CD4-positive, alpha-beta T cell treated with Interleukin-12 subunit alpha and Interleukin-12 subunit beta, for 1 hour (primary cell): ENCODE measurements around the gene ASB10.

Experiments
- DNase-seq: peaks from one replicate; pipeline ENCODE4 v3.0.0-alpha.2; 2020

Gene ASB10

DNA sequence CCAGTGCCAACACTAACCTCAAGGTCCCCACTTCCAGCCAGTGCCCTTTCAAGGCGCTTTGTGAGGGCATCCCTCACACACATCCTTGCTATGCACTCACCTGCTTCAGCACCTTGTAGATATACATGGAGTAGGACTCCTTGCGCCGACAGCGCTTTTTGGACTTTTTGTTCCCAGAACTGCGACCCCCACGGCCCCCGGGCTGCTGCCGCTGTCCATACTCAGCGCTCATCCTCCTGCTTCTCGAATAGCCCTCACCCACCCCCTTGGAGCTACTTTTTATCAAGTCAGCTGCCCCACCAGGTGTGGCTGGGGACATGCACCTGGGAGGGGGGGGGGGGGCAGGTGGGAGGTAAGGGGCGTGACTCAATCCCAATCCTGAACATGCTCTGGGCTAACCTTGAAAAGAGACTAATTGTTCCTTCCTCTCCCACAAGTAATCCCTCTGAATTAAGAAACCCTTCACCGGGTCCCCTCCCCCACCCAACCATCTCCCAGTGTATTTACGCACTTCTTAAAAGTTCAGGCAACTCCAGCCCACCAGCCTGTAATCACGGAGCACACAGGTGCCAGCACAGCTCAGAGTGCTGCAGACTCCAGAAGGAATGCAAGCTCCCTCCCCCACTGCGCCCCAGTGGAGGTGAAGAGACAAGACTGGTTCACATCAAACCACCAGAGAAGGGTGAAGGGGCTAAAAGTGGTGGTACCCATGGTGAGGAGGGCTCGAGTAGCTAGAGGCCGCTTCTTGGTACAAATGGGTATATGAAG lies 23.2 kb upstream of the ASB10 start, which contains the start of gene H2BK1:
Gene H2BK1, minus strand, starts transcription at position 402 of the 768 bp plus-strand sequence. Its CDS starts 170 bp downstream, at position 232.
- no peak for DNase-seq

GRCh38 chr7:151209588-151209987 lies 22.5 kb upstream of the ASB10 start:
- DNase-seq: no peak

- DNase-seq: no peak
These were observed 21.3 kb upstream of the ASB10 start for GRCh38 chr7:151208253-151208862.

DNA sequence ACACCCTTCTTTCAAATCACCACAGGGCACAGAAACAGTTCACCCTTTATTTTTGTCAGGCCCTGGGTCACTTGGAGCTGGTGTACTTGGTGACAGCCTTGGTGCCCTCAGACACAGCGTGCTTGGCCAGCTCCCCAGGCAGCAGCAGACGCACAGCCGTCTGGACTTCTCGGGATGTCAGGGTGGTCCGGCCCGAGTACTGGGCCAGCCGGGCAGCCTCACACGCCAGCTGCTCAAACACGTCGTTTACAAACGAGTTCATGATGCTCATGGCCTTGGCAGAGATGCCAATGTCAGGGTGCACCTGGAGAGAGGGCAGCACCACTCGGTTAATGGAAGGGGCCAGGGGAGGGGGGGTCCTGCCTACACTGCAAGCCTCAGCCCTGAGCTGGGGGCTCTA lies 20.8 kb upstream of the ASB10 start:
- no peak for DNase-seq

GRCh38 chr7:151207315-151207714 lies 20.3 kb upstream of the ASB10 start:
- DNase-seq: no peak

DNA sequence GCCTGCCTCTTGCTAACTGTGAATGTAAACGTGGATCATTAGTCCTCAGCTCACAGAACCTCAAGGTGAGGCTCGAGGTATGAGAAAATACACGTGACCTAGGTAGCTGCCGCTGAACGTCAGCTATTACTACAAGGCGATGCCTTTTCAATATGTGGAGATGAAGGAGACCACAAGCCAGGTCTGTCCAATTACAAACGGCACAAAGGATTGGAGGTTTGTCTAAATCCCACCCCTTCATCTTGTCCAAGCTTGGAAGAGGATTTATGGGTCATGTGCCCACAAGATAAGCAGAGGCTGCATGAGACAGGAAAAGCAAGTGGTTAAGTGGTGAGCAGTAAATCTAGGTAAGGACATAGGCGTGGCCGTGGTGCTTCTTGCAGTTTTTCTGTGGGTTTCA lies 19.9 kb upstream of the ASB10 start:
- DNase-seq: peak; percentile 68

- DNase-seq: no peak
These were observed 18.7 kb upstream of the ASB10 start for GRCh38 chr7:151205730-151206129.

DNA sequence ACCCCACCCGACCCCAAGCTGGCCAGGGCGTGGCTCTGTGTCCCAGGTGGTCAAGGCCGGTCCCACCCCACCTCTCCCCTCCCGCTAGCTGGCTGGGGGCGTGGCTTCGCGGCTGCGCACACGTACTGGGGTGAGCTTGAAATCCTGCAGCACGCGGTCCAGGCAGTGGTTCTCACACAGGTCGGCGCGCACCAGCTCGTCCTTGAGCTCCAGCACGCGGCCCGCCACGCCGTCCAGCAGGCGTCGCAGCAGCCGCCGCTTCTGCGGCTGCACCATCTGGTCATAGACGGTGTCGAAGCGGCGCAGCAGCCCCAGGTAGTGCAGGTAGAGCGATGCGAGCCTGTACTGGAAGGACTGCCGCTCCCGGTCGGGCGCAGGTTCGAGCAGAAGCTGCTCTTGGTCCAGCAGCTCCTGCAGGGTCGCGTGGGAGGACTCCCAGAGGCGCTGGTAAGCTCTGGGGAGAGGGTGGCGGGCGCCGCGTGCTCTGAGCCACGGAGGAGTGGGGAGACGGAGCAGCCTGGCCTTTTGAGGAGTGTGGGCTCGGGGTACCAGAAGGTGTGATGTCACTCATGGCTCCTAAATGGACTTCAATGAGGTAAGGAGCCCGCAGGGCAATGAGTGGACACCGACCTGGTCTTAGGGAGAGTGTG lies 17.5 kb upstream of the ASB10 start:
- DNase-seq: peak; percentile 9

GRCh38 chr7:151202836-151203235 lies 15.8 kb upstream of the ASB10 start:
- DNase-seq: no peak

DNA sequence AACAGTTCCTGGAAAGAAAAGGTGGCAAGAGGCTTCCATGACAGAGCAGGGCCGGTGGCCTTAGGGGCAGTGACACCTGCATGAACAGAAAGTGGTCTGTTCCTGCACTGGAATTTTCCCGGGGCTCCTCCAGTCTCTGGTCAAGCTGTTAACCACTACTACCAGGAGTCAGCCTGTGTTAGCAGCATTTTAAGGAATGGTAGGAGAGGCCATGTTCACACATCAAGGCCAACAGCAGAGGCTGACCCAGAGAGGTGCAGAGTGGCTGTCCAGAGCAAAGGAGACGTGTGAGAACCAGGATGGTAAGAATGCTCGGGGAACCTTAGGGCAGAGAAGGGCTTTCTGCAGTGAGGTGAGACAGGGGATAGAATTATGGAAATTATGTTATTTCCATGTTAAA lies 14.7 kb upstream of the ASB10 start:
- DNase-seq: no peak

GRCh38 chr7:151201344-151201743 lies 14.3 kb upstream of the ASB10 start:
- no peak for DNase-seq

GRCh38 chr7:151198945-151199848 lies 12.1 kb upstream of the ASB10 start:
- DNase-seq: no peak

DNA sequence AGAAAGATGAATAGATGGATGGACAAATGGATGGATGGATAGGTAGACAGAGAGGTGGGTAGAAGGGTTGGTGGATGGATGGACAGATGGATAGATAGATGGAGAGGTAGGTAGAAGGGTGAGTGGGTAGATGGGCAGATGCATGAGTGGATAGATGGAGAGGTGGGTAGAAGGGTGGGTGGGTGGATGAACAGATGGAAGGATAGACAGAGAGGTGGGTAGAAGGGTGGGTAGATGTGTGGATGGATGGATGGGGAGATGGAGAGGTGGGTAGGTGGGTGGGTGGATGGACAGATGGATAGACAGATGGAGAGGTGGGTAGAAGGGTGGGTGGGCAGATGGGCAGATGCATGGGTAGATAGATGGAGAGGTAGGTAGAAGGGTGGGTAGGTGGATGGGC lies 10.9 kb upstream of the ASB10 start:
- DNase-seq: no peak

GRCh38 chr7:151195616-151196450 lies 8.8 kb upstream of the ASB10 start:
- no peak for DNase-seq

GRCh38 chr7:151194188-151194587 lies 7.1 kb upstream of the ASB10 start:
- peak; percentile 6 for DNase-seq

- no peak for DNase-seq
These were observed 6.3 kb upstream of the ASB10 start for GRCh38 chr7:151193203-151193978.

- DNase-seq: no peak
These were observed 5.0 kb upstream of the ASB10 start for GRCh38 chr7:151192002-151192539.

DNA sequence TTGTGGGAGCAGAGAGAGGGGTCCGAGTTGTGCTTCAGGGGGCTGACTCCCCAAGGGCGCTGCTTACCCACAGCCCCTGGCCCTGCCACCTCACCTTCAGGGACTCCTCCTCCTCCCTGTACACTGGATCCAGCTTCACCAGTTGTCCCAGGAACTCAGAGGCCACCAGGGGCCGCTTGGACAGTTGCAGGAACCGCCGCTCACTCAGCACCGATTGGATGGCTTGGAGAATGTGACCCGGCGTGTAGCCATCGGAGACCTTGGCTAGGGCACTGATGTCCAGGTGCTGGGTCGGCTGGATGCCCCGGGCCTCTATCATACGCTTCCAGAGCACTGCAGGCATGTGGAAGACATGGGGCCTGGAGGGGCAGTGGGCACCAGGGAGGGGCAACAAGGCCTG lies 4.5 kb upstream of the ASB10 start:
- no peak for DNase-seq

DNA sequence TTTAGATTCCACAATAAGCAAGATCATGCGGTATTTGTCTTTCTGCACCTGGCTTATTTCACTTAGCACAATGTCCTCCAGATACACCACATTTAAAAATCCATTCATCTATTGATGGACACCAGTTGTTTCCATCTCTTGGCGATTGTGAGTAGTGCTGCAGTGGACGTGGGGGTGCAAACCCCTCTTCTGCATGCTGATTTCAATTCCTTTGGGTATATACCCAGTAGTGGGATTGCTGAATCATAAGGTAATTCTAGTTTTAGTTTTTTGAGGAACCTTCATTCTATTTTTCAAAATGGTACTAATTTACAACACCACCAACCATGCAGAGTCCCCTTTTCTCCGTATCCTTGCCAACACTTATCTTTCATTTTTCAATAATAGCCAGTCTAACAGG lies 2.0 kb upstream of the ASB10 start:
- DNase-seq: no peak

- no peak for DNase-seq
These were observed 1.1 kb upstream of the ASB10 start for GRCh38 chr7:151188252-151188542.
